DMS114 treated with DMSO at 0.1 percent for 48 hours (cell line): ENCODE measurements around the gene SLC26A8.
"Not testable (repeated sequence)": the region's sequence is repeated elsewhere in the genome, so short reads cannot be mapped to it uniquely, and the experiment has no call there.

ENCODE experiments used
- DNase-seq: peaks from one replicate; lab custom pipeline; 2025; ENCODE audit not compliant: unreplicated experiment; lab: John Stamatoyannopoulos, UW

Gene SLC26A8

GRCh38 chr6:35919085-35919826 is 105.2 kb downstream of the SLC26A8 start:
- DNase-seq, result no peak

GRCh38 chr6:35916893-35917292 is 107.5 kb downstream of the SLC26A8 start:
- not testable (repeated sequence) for DNase-seq

DNA sequence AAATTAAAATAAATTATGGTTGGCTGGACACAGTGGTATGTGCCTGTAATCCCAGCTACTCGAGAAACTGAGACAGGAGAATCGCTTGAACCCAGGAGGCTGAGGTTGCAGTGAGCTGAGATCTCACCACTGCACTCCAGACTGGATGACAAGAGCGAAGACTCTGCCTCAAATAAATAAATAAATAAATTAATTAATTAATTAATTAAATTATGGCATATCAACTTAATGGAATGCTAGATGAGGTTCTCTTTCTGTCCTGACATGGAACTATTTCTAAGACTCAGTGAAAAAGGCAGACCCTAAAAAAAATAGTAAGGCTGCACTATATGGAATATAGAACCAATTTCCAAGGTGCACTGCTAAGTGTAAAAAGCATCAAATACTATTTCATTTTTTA is 108.4 kb downstream of the SLC26A8 start:
- no peak for DNase-seq

- DNase-seq, result no peak
Observed at GRCh38 chr6:35914536-35914935, 109.9 kb downstream of the SLC26A8 start.

GRCh38 chr6:35911871-35912653 is 112.4 kb downstream of the SLC26A8 start:
- DNase-seq, result no peak

GRCh38 chr6:35909571-35909970 is 114.9 kb downstream of the SLC26A8 start:
- not testable (repeated sequence) for DNase-seq

DNA sequence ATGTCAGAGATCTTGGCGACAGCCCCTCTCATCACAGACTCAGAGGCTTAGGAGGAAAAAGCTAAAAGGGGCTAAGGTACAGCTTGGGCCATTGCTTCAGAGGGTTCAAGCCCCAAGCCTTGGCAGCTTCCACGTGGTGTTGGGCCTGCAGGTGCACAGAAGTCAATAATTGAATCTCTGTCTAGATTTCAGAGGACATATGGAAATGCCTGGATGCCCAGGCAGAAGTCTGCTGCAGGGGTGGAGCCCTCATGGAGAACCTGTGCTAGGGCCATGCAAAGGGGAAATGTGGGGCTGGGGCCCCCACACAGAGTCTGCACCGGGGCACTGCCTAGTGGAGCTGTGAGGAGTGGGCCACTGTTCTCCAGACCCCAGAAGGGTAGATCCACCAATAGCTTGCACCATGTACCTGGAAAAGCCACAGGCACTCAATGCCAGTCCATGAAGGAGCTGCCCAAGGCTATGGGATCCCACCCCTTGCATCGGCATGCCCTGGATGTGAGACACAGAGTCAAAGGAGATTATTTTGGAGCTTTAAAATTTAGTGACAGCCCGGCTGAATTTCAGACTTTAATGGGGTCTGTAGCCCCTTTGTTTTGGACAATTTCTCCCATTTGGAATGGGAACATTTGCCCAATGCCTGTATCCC is 115.6 kb downstream of the SLC26A8 start:
- not testable (repeated sequence) for DNase-seq

GRCh38 chr6:35907750-35908149 is 116.7 kb downstream of the SLC26A8 start:
- no peak for DNase-seq

- DNase-seq, result no peak
Observed at GRCh38 chr6:35906499-35906846, 118.0 kb downstream of the SLC26A8 start.

DNA sequence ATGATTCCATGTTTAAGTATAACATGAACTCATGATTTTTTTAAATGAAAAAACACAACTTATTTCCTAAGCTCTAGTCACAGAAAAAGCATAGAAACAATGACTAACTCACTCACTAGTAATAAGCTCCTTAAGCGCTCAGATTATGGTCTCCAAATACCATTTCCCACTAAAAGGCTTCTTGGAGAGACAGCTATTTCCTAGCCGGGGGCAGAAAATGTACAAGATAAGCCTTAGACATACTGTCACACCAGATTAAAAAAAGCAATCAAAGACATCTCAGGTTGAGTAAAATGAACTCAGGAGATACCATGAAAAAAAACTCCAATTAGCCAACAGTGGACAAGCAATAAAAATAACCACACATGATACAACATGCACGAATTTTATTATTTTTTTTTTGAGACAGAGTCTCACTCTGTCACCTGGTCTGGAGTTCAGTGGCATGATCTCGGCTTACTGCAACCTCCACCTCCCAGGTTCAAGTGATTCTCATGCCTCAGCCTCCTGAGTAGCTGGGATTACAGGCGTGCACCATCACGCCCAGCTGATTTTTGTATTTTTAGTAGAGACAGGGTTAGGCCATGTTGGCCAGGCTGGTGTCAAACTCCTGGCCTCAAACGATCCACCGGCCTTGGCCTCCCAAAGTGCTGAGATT is 118.5 kb downstream of the SLC26A8 start:
- no peak for DNase-seq

GRCh38 chr6:35905141-35905785 is 119.2 kb downstream of the SLC26A8 start:
- no peak for DNase-seq

DNA sequence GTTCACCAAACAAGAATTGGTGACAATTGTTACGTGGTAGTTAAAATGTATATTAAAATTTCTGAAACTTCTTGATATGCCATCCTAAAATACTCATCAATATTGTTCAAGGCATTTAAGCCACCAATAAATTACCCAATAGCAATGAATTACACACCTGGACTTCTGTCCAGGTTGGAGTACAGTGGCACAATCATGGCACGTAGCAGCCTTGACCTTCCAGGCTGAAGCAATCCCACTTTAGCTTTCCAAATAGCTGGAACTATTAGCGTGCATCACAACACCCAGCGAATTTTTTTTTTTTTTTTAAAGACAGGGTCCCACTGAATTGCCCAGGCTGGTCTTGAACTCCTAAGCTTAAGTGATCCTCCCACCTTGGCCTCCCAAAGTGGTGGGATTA is 120.8 kb downstream of the SLC26A8 start:
- no peak for DNase-seq

DNA sequence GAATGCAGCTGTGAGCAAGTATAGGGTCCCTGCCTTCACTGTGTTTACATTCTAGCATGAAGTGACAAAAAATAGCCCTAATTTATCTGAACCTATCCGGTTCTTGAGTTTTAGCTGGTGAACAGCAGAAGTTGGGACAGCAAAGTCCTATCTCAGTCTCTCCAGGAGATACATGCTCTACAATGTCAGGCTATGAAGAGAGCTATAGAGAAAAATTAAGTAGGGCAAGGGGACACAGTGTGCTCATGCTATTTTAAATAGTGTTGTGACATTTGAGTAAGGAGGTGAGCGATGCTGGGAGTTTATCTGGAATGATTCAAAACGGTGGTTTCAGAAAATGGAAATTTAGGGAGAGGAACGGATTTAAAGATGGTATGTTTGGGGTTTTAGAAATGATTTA is 124.0 kb downstream of the SLC26A8 start:
- no peak for DNase-seq

DNA sequence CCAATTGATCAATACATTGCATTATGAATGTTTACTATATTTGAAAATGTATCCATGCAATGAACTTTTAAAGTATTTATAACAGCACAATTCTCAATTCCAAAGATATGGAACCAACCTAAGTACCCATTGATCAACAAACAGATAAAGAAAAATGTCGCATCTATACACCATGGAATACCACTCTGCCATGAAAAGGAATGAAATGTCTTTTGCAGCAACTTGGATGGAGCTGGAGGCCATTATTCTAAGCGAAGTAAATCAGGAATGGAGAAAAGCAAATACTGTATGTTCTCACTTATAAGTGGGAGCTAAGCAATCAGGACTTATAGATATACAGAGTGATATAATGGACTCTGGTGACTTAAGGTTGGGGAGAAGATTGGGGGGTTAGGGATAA is 126.4 kb downstream of the SLC26A8 start:
- DNase-seq, result no peak

DNA sequence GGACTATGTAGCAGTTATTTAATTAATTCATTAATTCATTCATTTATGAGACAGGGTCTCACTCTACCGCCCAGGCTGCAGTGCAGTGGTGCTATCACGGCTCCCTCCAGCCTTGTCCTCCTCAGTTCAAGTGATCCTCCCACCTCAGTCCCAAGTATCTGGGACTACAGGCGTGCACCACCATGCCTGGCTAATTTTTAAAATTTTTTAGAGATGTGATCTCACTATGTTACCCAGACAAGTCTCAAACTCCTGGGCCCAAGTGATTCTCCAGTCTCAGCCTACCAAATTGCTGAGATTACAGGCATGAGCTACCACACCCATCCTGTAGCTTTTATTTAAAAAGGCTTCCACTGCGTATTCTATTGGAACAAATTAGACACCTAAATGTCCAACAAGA is 127.0 kb downstream of the SLC26A8 start:
- DNase-seq, result no peak

DNA sequence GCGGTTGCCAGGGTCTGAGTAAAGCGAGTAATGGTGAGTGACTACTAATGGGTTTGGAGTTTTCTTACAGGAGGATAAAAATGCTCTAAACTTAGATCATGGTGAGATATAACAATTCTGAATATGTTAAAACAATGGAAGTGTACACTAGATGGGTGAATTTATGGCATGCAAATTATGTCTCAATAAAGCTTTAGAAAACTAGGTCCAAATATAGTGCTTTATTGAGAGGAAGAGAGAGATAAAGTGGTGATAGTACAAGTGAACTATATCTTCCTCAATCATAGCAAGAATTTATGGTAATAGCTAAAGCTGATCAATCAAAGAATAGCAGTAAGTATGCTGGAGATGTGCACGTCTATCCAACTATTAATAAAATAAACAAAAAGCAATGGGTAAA is 127.4 kb downstream of the SLC26A8 start:
- no peak for DNase-seq

GRCh38 chr6:35896228-35896627 is 128.2 kb downstream of the SLC26A8 start:
- DNase-seq, result no peak

DNA sequence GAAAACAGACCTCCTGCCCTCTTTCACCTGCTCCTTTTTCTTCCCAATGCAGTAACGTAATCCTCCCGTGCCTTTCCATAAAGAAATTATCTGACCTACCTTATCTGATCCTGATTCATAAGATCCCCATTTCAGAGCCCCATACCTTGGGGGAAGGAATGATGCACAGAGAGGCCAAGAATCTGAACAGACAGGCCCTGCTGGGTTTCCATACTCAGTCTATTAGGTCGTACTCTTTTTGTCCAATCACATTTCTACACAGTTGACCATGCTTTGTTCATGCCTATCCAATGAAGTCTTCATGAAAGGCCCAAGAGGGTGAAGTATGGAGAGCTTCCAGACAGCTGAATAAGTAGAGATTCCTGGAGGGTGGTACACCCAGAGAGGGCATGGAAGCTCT is 128.9 kb downstream of the SLC26A8 start:
- DNase-seq, result no peak

- DNase-seq, result no peak
Observed at GRCh38 chr6:35894776-35895175, 129.7 kb downstream of the SLC26A8 start.
